HepG2 (cell line): ENCODE results near the gene TRIM8. TPM values are rescaled to one million over a fixed set of nuclear protein-coding genes. Genes with fewer than 3 reads are reported as not detected.

Experiments
- polyA plus RNA-seq, 8 experiments: library from polyadenylated mRNA; depleted of rRNA in 3 of 8; stranded (reverse) in 7 of 8; unstranded in 1 of 8; fragments of >200 nt; fragmentation: Illumina TruSeq in 4 of 8; extraction: Trizol in 4 of 8; gene quantifications; 2 replicates each; pipeline versions ENCODE4 v1.2.1 to v1.2.3, GENCODE V29; 2011 to 2016; ENCODE audit warnings: low read depth in 4 of 8, missing spikeins in 1 of 8, mixed read lengths in 1 of 8; ENCODE audit not compliant: insufficient read depth in 1 of 8
- total RNA-seq, 5 experiments: library from RNA; depleted of rRNA; stranded (reverse); fragments of >200 nt; fragmentation: Illumina TruSeq; extraction: Trizol; gene quantifications; 2 replicates each; pipeline ENCODE4 v1.2.3, GENCODE V29; 2016; ENCODE audit warnings: low read depth in 1 of 5
- TF ChIP-seq, protein P1 (sequence below), 2 experiments: sonication (generic) in 1 of 2; formaldehyde crosslinking in 1 of 2; IDR thresholded peaks; 2 replicates each; pipeline versions ENCODE4 v1.6.1 to v1.9.0; 2014 to 2022; ENCODE audit warnings: antibody characterized with exemption in 1 of 2, borderline replicate concordance in 1 of 2, inconsistent platforms in 1 of 2, low read depth in 1 of 2, missing genetic modification reagents in 1 of 2
- TF ChIP-seq, protein P2 (sequence below): sonication (generic); formaldehyde crosslinking; IDR thresholded peaks from 2 replicates; pipeline ENCODE4 v1.4.0; 2020; ENCODE audit warnings: missing genetic modification reagents

The TRIM8 gene
- total and polyA plus RNA-seq, 2 of the 13 experiments (the other 11 are each of a cell fraction or from before 2014, with no cell fraction given), result 38.9 to 66.5 TPM

DNA sequence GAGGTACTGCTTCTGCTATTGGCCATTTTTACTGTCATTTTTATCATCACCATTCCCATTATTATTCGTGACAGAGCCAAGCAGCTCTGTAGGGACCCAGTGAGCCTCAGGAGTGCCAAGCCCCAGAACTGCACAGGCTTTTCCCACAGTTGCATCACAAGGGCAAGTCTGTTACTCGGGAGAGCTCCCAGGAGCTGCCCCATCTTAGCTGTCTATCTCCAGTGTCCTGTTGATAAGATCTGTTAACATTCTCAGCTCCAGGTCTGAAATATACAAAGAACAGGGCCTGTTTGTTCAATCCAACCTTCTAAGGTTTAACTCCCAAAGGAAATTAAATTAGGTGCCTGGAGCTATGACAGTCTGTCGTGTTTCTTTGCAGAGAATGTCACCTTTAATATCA is 20.2 kb upstream of the TRIM8 start (continued):
- TF ChIP-seq, protein P1, sequence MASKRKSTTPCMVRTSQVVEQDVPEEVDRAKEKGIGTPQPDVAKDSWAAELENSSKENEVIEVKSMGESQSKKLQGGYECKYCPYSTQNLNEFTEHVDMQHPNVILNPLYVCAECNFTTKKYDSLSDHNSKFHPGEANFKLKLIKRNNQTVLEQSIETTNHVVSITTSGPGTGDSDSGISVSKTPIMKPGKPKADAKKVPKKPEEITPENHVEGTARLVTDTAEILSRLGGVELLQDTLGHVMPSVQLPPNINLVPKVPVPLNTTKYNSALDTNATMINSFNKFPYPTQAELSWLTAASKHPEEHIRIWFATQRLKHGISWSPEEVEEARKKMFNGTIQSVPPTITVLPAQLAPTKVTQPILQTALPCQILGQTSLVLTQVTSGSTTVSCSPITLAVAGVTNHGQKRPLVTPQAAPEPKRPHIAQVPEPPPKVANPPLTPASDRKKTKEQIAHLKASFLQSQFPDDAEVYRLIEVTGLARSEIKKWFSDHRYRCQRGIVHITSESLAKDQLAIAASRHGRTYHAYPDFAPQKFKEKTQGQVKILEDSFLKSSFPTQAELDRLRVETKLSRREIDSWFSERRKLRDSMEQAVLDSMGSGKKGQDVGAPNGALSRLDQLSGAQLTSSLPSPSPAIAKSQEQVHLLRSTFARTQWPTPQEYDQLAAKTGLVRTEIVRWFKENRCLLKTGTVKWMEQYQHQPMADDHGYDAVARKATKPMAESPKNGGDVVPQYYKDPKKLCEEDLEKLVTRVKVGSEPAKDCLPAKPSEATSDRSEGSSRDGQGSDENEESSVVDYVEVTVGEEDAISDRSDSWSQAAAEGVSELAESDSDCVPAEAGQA (IDR thresholded peaks at IDR 0.05; ENCODE audit: low read depth), result no peak
- TF ChIP-seq, protein P1 (CRISPR knock-in tag; IDR thresholded peaks at IDR 0.05; ENCODE audit: borderline replicate concordance), result no peak
- TF ChIP-seq, protein P2, sequence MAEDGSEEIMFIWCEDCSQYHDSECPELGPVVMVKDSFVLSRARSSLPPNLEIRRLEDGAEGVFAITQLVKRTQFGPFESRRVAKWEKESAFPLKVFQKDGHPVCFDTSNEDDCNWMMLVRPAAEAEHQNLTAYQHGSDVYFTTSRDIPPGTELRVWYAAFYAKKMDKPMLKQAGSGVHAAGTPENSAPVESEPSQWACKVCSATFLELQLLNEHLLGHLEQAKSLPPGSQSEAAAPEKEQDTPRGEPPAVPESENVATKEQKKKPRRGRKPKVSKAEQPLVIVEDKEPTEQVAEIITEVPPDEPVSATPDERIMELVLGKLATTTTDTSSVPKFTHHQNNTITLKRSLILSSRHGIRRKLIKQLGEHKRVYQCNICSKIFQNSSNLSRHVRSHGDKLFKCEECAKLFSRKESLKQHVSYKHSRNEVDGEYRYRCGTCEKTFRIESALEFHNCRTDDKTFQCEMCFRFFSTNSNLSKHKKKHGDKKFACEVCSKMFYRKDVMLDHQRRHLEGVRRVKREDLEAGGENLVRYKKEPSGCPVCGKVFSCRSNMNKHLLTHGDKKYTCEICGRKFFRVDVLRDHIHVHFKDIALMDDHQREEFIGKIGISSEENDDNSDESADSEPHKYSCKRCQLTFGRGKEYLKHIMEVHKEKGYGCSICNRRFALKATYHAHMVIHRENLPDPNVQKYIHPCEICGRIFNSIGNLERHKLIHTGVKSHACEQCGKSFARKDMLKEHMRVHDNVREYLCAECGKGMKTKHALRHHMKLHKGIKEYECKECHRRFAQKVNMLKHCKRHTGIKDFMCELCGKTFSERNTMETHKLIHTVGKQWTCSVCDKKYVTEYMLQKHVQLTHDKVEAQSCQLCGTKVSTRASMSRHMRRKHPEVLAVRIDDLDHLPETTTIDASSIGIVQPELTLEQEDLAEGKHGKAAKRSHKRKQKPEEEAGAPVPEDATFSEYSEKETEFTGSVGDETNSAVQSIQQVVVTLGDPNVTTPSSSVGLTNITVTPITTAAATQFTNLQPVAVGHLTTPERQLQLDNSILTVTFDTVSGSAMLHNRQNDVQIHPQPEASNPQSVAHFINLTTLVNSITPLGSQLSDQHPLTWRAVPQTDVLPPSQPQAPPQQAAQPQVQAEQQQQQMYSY (CRISPR knock-in tag), result no peak
